ENCODE measurements around the gene ST8SIA2.

DNA sequence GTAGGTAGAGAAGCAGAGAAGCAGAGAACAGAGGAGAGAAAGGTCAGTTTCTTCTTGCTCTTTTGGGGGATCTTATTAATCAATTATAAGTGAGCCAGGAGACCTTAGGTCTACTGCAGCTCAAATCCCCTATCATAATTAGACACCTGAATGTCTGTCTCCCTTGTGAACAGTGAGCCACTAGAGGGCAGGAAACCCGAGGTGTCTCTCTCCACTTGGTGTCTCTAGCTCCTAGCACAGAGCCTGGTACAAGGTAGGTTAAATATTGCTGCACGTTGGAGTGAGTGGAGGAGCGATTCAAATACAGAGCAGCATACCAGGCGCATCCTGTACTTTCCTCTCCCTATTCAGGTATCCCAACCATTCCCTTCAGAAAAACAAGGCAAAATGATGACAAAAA lies 2.0 kb upstream of the ST8SIA2 start:
- no peak for TF ChIP-seq EZH2phosphoT487 (IDR thresholded peaks at IDR 0.05; ENCODE audit: insufficient read depth, low read depth)
- TF ChIP-seq EZH2 (IDR thresholded peaks at IDR 0.05; ENCODE audit: insufficient read depth, poor library complexity, severe bottlenecking), result no peak
